H7 (cell line): Measurements from ENCODE around the gene AUTS2. TPM values are rescaled to one million over a fixed set of nuclear protein-coding genes. Genes with fewer than 3 reads are reported as not detected.
A peak's percentile ranks its signal among the peaks of the same experiment; 100 is the strongest.
"Not testable (repeated sequence)": the region's sequence is repeated elsewhere in the genome, so short reads cannot be mapped to it uniquely, and the experiment has no call there.

Experiments
- DNase-seq: peaks from one replicate; pipeline ENCODE4 v3.0.0; 2012
- H3K27me3 ChIP-seq: 2 replicates; pipeline ENCODE4 v1.6.0; 2011; ENCODE audit warnings: mild to moderate bottlenecking, low read length; ENCODE audit not compliant: control insufficient read depth, insufficient read depth
- H3K36me3 ChIP-seq: replicated peaks from 2 replicates; pipeline ENCODE4 v1.5.1; 2011; ENCODE audit warnings: low read length; ENCODE audit not compliant: control insufficient read depth, insufficient read depth
- H3K4me3 ChIP-seq: 2 replicates; pipeline ENCODE4 v1.5.1; 2011; ENCODE audit warnings: low read depth, mild to moderate bottlenecking, control low read depth, low read length, moderate library complexity; ENCODE audit not compliant: insufficient read depth
- total RNA-seq: library from RNA; depleted of rRNA; stranded (reverse); fragments of >200 nt; shearing (Covaris generic); gene quantifications from 2 replicates; pipeline ENCODE4 v1.2.3, GENCODE V29; 2014

AUTS2 gene
- total RNA-seq, 1 experiment from 2014 or later, result 16.1 TPM

DNA sequence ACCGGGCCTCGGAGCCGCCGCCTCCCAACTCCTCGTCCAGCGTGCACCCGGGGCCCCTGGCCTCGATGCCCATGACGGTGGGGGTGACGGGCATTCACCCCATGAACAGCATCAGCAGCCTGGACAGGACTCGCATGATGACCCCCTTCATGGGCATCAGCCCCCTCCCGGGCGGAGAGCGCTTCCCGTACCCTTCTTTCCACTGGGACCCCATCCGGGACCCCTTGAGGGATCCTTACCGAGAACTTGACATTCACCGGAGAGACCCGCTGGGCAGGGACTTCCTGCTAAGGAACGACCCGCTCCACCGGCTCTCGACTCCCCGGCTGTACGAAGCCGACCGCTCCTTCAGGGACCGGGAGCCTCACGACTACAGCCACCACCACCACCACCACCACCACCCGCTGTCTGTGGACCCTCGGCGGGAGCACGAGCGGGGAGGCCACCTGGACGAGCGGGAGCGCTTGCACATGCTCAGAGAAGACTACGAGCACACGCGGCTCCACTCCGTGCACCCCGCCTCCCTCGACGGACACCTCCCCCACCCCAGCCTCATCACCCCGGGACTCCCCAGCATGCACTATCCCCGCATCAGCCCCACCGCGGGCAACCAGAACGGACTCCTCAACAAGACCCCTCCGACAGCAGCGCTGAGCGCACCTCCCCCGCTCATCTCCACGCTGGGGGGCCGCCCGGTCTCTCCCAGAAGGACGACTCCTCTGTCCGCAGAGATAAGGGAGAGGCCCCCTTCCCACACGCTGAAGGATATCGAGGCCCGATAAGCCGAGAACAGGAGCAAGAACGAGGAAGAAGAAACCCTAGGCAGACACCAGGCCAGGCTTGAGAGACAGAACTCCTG, 1192.2 kb downstream of the AUTS2 start:
- Histone ChIP-seq H3K27me3 (no peaks in the 10 kb centered on the region), H3K4me3 (no peak overlapping the region), H3K36me3 (peaks cover 28% of the 10 kb centered on the region)
- peak; percentile 59 for DNase-seq

DNA sequence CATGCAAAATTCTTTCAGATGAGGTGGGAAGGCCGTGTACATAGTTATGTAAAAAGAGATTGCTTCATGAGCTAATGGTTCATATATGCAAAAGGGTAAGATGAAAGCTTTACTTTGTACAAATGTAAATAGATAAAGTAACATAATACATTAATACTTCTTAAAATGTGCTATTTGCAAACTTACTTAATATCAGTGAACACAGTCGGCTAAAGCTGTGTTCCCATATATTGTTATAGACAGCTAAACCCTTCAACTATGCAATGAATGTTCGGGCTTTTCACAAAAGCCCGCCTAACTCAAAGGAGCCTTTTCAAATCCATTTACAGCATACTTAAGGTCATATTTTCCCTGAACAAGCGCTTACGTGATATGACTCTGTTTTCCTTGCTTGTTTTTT, 1193.1 kb downstream of the AUTS2 start:
- Histone ChIP-seq H3K4me3 (no peak overlapping the region), H3K27me3 (no peaks in the 10 kb centered on the region), H3K36me3 (peaks cover 21% of the 10 kb centered on the region)
- no peak for DNase-seq

GRCh38 chr7:70793060-70793459, 1194.8 kb downstream of the AUTS2 start:
- Histone ChIP-seq H3K4me3 (no peak overlapping the region), H3K36me3 (peaks cover 12% of the 10 kb centered on the region), H3K27me3 (no peaks in the 10 kb centered on the region)
- DNase-seq, result no peak

DNA sequence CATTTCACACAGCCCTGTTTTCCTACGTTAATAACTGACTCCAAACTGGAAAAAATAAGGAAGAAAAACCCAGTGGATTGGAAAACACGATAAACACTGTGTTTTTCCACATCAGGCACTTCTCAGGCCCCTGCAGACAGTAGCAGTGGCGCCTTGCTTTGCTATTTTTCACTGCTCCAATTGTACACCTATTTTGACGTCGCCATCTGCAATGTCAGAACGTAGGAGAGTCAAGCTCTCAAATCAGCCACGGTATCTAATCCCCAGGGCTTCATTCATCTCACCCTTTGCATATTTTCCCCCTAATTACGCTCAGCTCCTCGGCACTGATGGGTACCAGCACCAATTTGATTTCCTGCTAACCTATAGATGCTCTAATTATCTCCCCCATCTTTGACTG, 1195.5 kb downstream of the AUTS2 start:
- Histone ChIP-seq H3K27me3 (no peaks in the 10 kb centered on the region), H3K36me3 (peaks cover 11% of the 10 kb centered on the region), H3K4me3 (no peak overlapping the region)
- DNase-seq, result no peak

DNA sequence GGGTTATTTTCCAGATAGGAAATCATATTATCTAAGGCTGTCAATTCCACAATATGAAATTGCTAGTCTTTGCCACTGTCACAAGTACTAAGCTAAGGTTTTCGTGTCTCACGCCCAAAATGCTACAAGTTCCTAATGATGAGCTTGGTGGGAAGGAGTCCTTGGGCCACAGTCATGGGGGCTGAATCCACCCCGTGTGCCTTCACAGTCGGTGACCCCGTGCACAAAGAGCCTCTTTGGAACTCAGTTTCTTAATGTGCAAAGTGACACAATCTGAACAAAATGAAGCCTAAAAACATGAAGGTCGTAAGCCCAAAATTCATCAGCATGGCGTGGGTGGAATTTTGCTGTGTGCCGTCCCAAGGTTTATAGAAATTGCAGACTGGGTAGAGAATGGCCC, 1196.7 kb downstream of the AUTS2 start:
- DNase-seq, result peak; percentile 2
- no peak overlapping the region for H3K4me3 ChIP-seq
- peaks cover 5% of the 10 kb centered on the region for H3K36me3 ChIP-seq
- H3K27me3 ChIP-seq, result no peaks in the 10 kb centered on the region

DNA sequence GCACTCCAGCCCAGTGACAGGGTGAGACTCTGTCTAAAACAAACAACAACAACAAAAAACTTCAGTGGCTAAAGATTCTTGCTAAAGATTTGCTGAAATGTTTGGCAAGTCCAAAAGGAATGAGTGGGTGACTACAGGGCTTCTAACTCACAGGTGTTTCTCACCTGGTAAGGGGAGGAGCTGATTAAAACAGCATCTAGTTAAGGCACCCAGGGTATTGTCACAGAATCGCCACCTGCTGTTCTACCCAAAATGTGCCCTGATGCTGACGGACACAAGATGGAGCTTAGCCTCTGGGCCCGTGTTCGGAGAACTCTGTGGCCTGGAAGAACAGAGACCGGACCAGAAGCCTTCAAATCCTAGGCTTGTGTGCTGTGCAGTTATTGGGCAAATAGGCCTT, 1197.7 kb downstream of the AUTS2 start:
- Histone ChIP-seq H3K27me3 (no peaks in the 10 kb centered on the region), H3K4me3 (no peak overlapping the region), H3K36me3 (peaks cover 5% of the 10 kb centered on the region)
- peak; percentile 17 for DNase-seq

DNA sequence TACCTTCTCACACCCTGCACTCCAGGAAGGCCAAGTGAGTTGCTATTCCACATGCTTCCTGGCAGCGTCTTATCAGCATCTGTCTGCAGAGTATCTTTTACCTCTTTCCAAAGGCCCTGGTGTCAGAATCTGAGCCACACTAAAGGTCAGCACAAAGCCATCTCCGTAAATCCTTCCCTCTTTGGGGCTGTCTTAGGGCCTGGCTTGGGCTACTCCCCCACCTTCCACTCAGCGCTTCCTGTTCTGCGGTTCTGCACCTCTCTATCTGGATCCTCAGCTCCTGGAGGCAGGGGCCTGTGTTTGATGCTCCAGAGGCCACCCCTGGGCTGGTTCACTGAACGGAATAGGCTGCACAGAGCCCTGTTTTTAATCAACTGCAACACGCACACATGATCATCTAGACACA, 1198.8 kb downstream of the AUTS2 start:
- H3K36me3 ChIP-seq, result no peaks in the 10 kb centered on the region; the same call in 1 of the 2 replicates
- no peaks in the 10 kb centered on the region for H3K27me3 ChIP-seq
- no peak overlapping the region for H3K4me3 ChIP-seq
- DNase-seq, result peak; percentile 6

DNA sequence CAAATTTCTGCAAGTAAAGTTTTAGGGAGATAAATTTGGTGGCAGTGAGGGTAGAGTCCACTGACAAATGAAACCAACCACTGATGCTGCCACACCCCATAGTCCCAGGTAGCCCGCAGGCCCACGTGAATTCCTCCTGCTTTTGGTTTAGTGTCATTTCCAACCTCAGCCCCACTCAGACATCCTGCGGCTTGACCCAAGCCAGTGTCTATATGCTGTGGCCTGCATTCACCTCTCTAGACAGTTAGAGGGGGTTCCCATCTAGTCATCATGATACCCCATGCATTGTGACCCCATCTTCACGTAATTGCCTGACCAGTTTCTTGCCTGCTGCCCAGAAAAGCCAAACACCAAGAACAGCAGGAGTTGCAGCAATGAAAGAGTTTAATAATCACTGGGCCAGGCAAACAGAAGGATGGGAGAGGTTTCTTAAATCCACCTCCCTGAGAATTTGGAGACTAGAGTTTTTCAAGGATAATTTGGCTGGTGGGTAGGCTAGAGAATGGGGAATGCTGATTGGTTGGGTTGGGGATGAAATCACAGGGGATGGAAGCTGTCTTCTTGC, 1201.6 kb downstream of the AUTS2 start:
- no peak for DNase-seq
- Histone ChIP-seq H3K4me3 (no peak overlapping the region), H3K27me3 (no peaks in the 10 kb centered on the region), H3K36me3 (no peaks in the 10 kb centered on the region)

DNA sequence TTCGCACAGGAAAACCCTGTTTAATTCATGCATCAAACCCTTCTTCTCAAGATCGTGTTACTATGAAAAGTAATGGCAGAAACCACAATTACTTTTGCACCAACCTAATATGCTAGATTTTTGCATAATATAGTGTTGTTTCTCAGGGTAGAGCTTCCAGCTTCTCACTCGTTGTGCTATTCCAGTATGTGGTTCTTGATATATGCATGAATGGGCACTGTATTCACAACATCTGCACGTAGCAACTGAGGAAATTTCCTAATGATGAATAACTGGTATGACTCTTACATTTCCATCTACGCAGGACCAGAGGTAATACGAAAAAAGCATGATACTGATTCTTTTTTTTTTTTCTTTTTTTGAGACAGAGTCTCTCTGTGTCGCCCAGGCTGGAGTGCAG, 1207.1 kb downstream of the AUTS2 start:
- H3K4me3 ChIP-seq, result no peak overlapping the region
- H3K36me3 ChIP-seq, result no peaks in the 10 kb centered on the region
- DNase-seq, result no peak
- no peaks in the 10 kb centered on the region for H3K27me3 ChIP-seq

DNA sequence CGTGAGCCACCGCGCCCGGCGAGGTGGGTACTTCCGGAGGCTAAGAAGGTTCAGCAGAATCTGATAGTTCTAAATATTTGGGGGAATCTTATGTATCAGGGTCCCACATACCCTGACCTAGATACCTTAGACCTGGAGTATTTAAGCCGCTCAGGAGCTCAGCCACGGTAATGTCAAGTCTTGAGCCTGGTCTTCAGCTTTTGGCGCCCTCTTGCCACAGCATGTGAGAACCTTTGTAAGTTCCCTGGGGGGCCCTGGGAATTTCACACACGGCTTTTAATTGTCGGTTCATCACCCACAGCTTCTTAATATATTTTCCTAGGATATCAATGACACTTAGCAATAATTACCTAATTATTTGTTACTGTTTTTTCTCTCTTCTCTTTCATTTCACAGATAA, 1209.4 kb downstream of the AUTS2 start:
- Histone ChIP-seq H3K27me3 (no peaks in the 10 kb centered on the region), H3K4me3 (no peak overlapping the region), H3K36me3 (no peaks in the 10 kb centered on the region)
- DNase-seq, result peak; percentile 61

DNA sequence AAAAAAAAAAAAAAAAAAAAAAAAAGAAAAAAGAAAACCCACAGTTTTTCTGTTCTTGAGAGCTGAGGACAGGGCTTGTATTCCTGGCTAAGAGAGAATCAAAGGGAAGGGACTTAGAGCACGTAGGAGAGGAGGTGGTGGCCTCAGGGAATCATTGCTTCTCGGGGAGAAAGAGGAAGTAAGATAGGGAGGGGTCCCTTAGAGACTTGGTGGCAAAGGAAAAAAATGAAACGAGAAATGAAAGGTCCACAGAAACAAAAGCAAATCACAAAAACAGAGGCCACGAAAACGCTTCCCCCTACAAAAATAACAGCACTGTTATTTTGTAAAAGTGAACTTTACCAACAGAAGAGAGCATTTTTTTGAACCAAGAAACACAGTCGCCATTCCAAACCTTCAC, 1210.6 kb downstream of the AUTS2 start:
- no peaks in the 10 kb centered on the region for H3K36me3 ChIP-seq
- H3K27me3 ChIP-seq, result no peaks in the 10 kb centered on the region
- no peak overlapping the region for H3K4me3 ChIP-seq
- no peak for DNase-seq

DNA sequence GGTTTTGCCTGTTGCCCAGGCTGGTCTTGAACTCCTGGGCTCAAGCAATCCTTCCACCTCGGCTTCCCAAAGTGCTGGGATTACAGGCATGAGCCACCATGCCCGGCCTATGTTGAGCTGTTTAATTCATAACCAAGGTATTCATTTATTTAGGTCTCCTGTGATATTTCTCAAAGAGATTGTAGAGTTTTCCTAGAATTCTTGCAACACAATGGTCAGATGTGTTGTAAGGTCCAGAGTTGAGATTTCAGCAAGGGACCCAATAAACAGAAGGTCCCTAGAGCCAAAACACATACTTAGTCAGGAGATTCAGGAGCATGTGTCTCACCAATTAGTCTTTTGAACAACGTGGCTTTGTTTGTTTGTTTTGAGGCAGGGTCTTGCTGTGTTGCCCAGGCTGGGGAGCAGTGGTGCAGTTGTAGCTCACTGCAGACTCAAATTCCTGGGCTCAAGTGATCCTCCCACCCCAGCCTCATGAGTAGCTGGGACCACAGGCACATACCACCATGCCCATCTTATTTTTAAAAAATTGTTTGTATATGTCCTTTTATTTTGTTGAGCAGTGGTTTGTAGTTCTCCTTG, 1212.4 kb downstream of the AUTS2 start:
- Histone ChIP-seq H3K4me3 (no peak overlapping the region), H3K36me3 (no peaks in the 10 kb centered on the region), H3K27me3 (no peaks in the 10 kb centered on the region)
- DNase-seq, result no peak

- H3K36me3 ChIP-seq, result no peaks in the 10 kb centered on the region
- no peaks in the 10 kb centered on the region for H3K27me3 ChIP-seq
- H3K4me3 ChIP-seq, result no peak overlapping the region
- DNase-seq, result peak; percentile 46
These were observed 1214.2 kb downstream of the AUTS2 start for GRCh38 chr7:70812511-70812910.

DNA sequence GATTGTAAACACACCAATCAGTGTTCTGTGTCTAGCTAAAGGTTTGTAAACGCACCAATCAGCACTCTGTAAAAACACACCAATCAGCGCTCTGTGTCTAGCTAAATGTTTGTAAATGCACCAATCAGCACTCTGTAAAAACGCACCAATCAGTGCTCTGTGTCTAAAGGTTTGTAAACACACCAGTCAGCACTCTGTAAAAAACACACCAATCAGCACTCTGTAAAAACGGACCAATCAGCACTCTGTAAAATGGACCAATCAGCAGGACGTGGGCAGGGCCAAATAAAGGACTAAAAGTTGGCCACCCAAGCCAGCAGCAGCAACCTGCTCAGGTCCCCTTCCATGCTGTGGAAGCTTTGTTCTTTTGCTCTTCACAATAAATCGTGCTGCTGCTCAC, 1224.2 kb downstream of the AUTS2 start:
- H3K36me3 ChIP-seq, H3K27me3 ChIP-seq, H3K4me3 ChIP-seq, DNase-seq: not testable (repeated sequence)
